Measurements from ENCODE around the gene ARAP2. TPM values are rescaled to one million over a fixed set of nuclear protein-coding genes. Genes with fewer than 3 reads are reported as not detected.

ARAP2 gene
- 10.4 and 13.8 TPM in 2 replicates for total RNA-seq

GRCh38 chr4:36244257-36245082 is at the start of gene ARAP2:
Gene ARAP2 (minus strand): TSS chr4:36244514. CDS start chr4:36229486, 15,028 bp downstream.

GRCh38 chr4:36281384-36282106 is 37.2 kb upstream of the ARAP2 start, which contains the start of gene DTHD1:
Gene DTHD1 (plus strand): TSS chr4:36281616. CDS start chr4:36281759, 143 bp downstream.

Other genes with a start within 250 kb of the ARAP2 start
- gene DTHD1, start 37.1 kb upstream of the ARAP2 start, total RNA-seq, result not detected in 2 replicates

Data from mesangial cell (primary cell).